HFF-Myc (cell line): ENCODE measurements around the gene SMOC2.

Experiments
- DNase-seq: peaks from one replicate; pipeline ENCODE4 v3.0.0-alpha.2; 2011; ENCODE audit warnings: low read depth; ENCODE audit errors: extremely low read depth
- H3K4me3 ChIP-seq: replicated peaks from 2 replicates; pipeline ENCODE4 v1.5.1; 2011; ENCODE audit warnings: low read depth, mild to moderate bottlenecking, control low read depth, low read length
- CTCF ChIP-seq: IDR thresholded peaks from 2 replicates; pipeline ENCODE4 v1.5.1; 2012; ENCODE audit warnings: mild to moderate bottlenecking, low read depth, low read length, control low read depth; ENCODE audit errors: missing control alignments

The SMOC2 gene

GRCh38 chr6:168558686-168559085 lies 117.7 kb downstream of the SMOC2 start:
- no peak for TF ChIP-seq CTCF
- no peak for DNase-seq
- no peak overlapping the region for H3K4me3 ChIP-seq

GRCh38 chr6:168559574-168560098 lies 118.7 kb downstream of the SMOC2 start:
- no peak overlapping the region for H3K4me3 ChIP-seq
- TF ChIP-seq CTCF: no peak
- DNase-seq: no peak

DNA sequence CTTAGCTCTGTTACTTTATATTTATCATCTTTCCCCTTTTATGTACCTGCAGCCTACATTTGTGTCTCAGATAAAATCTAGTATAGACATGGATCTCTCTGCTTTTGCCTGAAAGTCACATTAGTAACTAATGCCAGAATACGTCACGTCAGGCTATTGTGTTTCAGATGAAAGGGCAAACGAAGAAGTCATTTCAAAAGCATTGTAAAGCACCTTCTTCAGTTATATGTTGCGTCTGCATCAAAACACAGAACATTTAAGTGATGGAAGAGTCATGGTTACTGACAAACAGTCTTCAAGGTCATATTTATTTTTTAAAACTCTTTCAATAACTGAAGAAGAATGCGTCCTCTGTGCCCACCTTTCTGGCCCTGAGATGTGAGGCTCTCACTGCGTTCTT lies 119.1 kb downstream of the SMOC2 start:
- TF ChIP-seq CTCF: no peak
- H3K4me3 ChIP-seq: no peak overlapping the region
- DNase-seq: no peak

- no peak overlapping the region for H3K4me3 ChIP-seq
- no peak for TF ChIP-seq CTCF
- DNase-seq: no peak
These were observed 121.7 kb downstream of the SMOC2 start for GRCh38 chr6:168562576-168563151.

GRCh38 chr6:168563656-168564055 lies 122.7 kb downstream of the SMOC2 start:
- no peak overlapping the region for H3K4me3 ChIP-seq
- no peak for DNase-seq
- no peak for TF ChIP-seq CTCF

GRCh38 chr6:168565112-168565511 lies 124.1 kb downstream of the SMOC2 start:
- no peak for TF ChIP-seq CTCF
- no peak overlapping the region for H3K4me3 ChIP-seq
- DNase-seq: no peak

GRCh38 chr6:168570211-168570610 lies 129.2 kb downstream of the SMOC2 start:
- DNase-seq: no peak
- TF ChIP-seq CTCF: no peak
- H3K4me3 ChIP-seq: no peak overlapping the region
